Measurements from ENCODE around the gene ARHGEF10L. TPM values are rescaled to one million over a fixed set of nuclear protein-coding genes. Genes with fewer than 3 reads are reported as not detected.

ARHGEF10L gene
- total RNA-seq, 1 experiment from 2014 or later: 11.2 TPM

GRCh38 chr1:17687145-17687544 is 147.6 kb downstream of the ARHGEF10L start:
- no peaks in the 10 kb centered on the region for H3K36me3 ChIP-seq (ENCODE audit: low read depth, low read length)
- H3F3A ChIP-seq (ENCODE audit: low read length, unreplicated experiment): no peaks in the 10 kb centered on the region
- DNase-seq: no peak
- TF ChIP-seq EZH2 (IDR thresholded peaks at IDR 0.05; ENCODE audit: low read length, unreplicated experiment) (no peak), CTCF (conservative IDR thresholded peaks at IDR 0.05; ENCODE audit: low read depth, low read length) (no peak)
- H4K20me1 ChIP-seq (ENCODE audit: low read length): no peaks in the 10 kb centered on the region
- intact Hi-C loops (cut with micrococcal nuclease): no loop called here
- no peak overlapping the region for H3K4me3 ChIP-seq (ENCODE audit: low read length)
- H3K9me2 ChIP-seq (replicated peaks; ENCODE audit: low read length): no peaks in the 10 kb centered on the region
- H3K79me2 ChIP-seq (ENCODE audit: low read length): no peaks in the 10 kb centered on the region
- POLR2A ChIA-PET (ENCODE audit: unreplicated experiment): no interaction called here
- BruUV-seq (replicated peaks): no TSS peak
- CTCF ChIA-PET: no interaction called here
- no peaks in the 10 kb centered on the region for H3K27me3 ChIP-seq (ENCODE audit: low read length)
- H2AFZ ChIP-seq (ENCODE audit: low read length): no peak overlapping the region
- no peak for ATAC-seq
- H3K4me1 ChIP-seq (ENCODE audit: insufficient read depth, low read length): no peaks in the 10 kb centered on the region
- no peak overlapping the region for H3K9ac ChIP-seq (ENCODE audit: low read length)
- H3K9me3 ChIP-seq (ENCODE audit: low read length): no peaks in the 10 kb centered on the region
- no peak overlapping the region for H3K27ac ChIP-seq (ENCODE audit: low read length)
- no peak overlapping the region for H3K4me2 ChIP-seq (ENCODE audit: low read length)

GRCh38 chr1:17688217-17688810 is 148.8 kb downstream of the ARHGEF10L start:
- TF ChIP-seq EZH2phosphoT487 (IDR thresholded peaks at IDR 0.05; ENCODE audit: borderline replicate concordance, low read length): no peak
- TF ChIP-seq CTCF (conservative IDR thresholded peaks at IDR 0.05; ENCODE audit: low read depth, low read length): no peak
- TF ChIP-seq EZH2 (IDR thresholded peaks at IDR 0.05; ENCODE audit: low read length, unreplicated experiment): no peak
- Histone ChIP-seq H3K27ac (ENCODE audit: low read length) (no peak overlapping the region), H3K4me2 (ENCODE audit: low read length) (no peak overlapping the region), H3K9me3 (ENCODE audit: low read length) (no peaks in the 10 kb centered on the region), H3K36me3 (ENCODE audit: low read depth, low read length) (no peaks in the 10 kb centered on the region), H3K4me3 (ENCODE audit: low read length) (no peak overlapping the region), H3K9ac (ENCODE audit: low read length) (no peak overlapping the region), H3K9me2 (replicated peaks; ENCODE audit: low read length) (no peaks in the 10 kb centered on the region), H3K27me3 (ENCODE audit: low read length) (no peaks in the 10 kb centered on the region), H2AFZ (ENCODE audit: low read length) (no peak overlapping the region), H3K4me1 (ENCODE audit: insufficient read depth, low read length) (no peaks in the 10 kb centered on the region), H3K79me2 (ENCODE audit: low read length) (no peaks in the 10 kb centered on the region), H4K20me1 (ENCODE audit: low read length) (no peaks in the 10 kb centered on the region), H3F3A (ENCODE audit: low read length, unreplicated experiment) (no peaks in the 10 kb centered on the region)
- DNase-seq (no peak), ATAC-seq (no peak)
- POLR2A ChIA-PET (ENCODE audit: unreplicated experiment): no interaction called here
- CTCF ChIA-PET: no interaction called here
- intact Hi-C loops (cut with micrococcal nuclease): no loop called here
- no TSS peak for BruUV-seq (replicated peaks)

DNA sequence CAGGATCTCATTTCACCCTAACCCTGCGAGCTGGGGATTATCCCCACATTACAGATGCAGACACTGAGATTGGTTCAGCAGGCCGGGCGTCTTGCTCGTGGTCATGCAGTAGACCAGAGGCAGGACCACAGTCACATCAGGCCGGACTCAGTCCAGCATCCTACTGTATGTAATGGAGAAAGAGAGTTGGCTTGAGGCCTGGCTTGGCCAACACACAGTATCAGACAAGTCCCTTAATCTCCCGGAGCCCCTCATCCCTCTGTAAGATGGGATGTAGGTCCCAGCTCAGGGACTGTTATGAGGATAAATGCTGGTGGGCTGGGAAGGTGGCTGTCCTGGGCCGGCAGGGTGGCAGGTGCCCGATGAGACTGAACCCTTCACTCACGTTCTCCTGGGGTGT is 149.5 kb downstream of the ARHGEF10L start:
- H4K20me1 ChIP-seq (ENCODE audit: low read length): no peaks in the 10 kb centered on the region
- no peak for DNase-seq
- H3K9me3 ChIP-seq (ENCODE audit: low read length): no peaks in the 10 kb centered on the region
- no peaks in the 10 kb centered on the region for H3K4me1 ChIP-seq (ENCODE audit: insufficient read depth, low read length)
- H3F3A ChIP-seq (ENCODE audit: low read length, unreplicated experiment): no peaks in the 10 kb centered on the region
- H3K27ac ChIP-seq (ENCODE audit: low read length): no peak overlapping the region
- H3K4me3 ChIP-seq (ENCODE audit: low read length): no peak overlapping the region
- CTCF ChIA-PET: no interaction called here
- intact Hi-C loops (cut with micrococcal nuclease): no loop called here
- no TSS peak for BruUV-seq (replicated peaks)
- no peaks in the 10 kb centered on the region for H3K36me3 ChIP-seq (ENCODE audit: low read depth, low read length)
- POLR2A ChIA-PET (ENCODE audit: unreplicated experiment): no interaction called here
- no peak for TF ChIP-seq CTCF (conservative IDR thresholded peaks at IDR 0.05; ENCODE audit: low read depth, low read length)
- TF ChIP-seq EZH2 (IDR thresholded peaks at IDR 0.05; ENCODE audit: low read length, unreplicated experiment): no peak
- no peak for TF ChIP-seq EZH2phosphoT487 (IDR thresholded peaks at IDR 0.05; ENCODE audit: borderline replicate concordance, low read length)
- no peak for ATAC-seq
- H3K4me2 ChIP-seq (ENCODE audit: low read length): no peak overlapping the region
- H2AFZ ChIP-seq (ENCODE audit: low read length): no peak overlapping the region
- H3K9me2 ChIP-seq (replicated peaks; ENCODE audit: low read length): no peaks in the 10 kb centered on the region
- no peaks in the 10 kb centered on the region for H3K27me3 ChIP-seq (ENCODE audit: low read length)
- H3K9ac ChIP-seq (ENCODE audit: low read length): no peak overlapping the region
- H3K79me2 ChIP-seq (ENCODE audit: low read length): no peaks in the 10 kb centered on the region

Data from PC-3 (cell line).